Stimulated activated CD8-positive, alpha-beta memory T cell treated with anti-CD3 and anti-CD28 coated beads, Interleukin-15, amount 100 ng/mL, for 24 hours (primary cell): Measurements from ENCODE around the gene EDARADD.

Experiments used
- DNase-seq: peaks from one replicate; pipeline ENCODE4 v3.0.0-alpha.2; 2020; ENCODE audit warnings: low read depth

The EDARADD gene

GRCh38 chr1:236394879-236395229 is 768 bp downstream of the EDARADD start:
- no peak for DNase-seq

- no peak for DNase-seq
Measured at GRCh38 chr1:236395230-236395946, 1.3 kb downstream of the EDARADD start.

GRCh38 chr1:236395947-236396664 is 2.0 kb downstream of the EDARADD start:
- DNase-seq, result no peak

GRCh38 chr1:236396665-236397043 is 2.6 kb downstream of the EDARADD start:
- DNase-seq, result no peak

GRCh38 chr1:236397173-236397759 is 3.2 kb downstream of the EDARADD start:
- DNase-seq, result no peak

- no peak for DNase-seq
Measured at GRCh38 chr1:236398538-236398937, 4.5 kb downstream of the EDARADD start.

- DNase-seq, result no peak
Measured at GRCh38 chr1:236400061-236400603, 6.0 kb downstream of the EDARADD start.

- DNase-seq, result no peak
Measured at GRCh38 chr1:236401698-236402097, 7.6 kb downstream of the EDARADD start.

- DNase-seq, result no peak
Measured at GRCh38 chr1:236403905-236404696, 10.0 kb downstream of the EDARADD start.

GRCh38 chr1:236407059-236407458 is 13.0 kb downstream of the EDARADD start:
- DNase-seq, result no peak

GRCh38 chr1:236413688-236414087 is 19.6 kb downstream of the EDARADD start:
- no peak for DNase-seq

GRCh38 chr1:236416165-236416564 is 22.1 kb downstream of the EDARADD start:
- no peak for DNase-seq

- DNase-seq, result no peak
Measured at GRCh38 chr1:236417336-236417735, 23.2 kb downstream of the EDARADD start.

GRCh38 chr1:236419502-236419901 is 25.4 kb downstream of the EDARADD start:
- DNase-seq, result no peak

GRCh38 chr1:236421022-236421421 is 26.9 kb downstream of the EDARADD start:
- DNase-seq, result no peak

- no peak for DNase-seq
Measured at GRCh38 chr1:236421850-236422516, 27.9 kb downstream of the EDARADD start.

- DNase-seq, result no peak
Measured at GRCh38 chr1:236422517-236422876, 28.4 kb downstream of the EDARADD start.

- DNase-seq, result no peak
Measured at GRCh38 chr1:236425031-236425663, 31.1 kb downstream of the EDARADD start.

- DNase-seq, result no peak
Measured at GRCh38 chr1:236426215-236426614, 32.1 kb downstream of the EDARADD start.

- no peak for DNase-seq
Measured at GRCh38 chr1:236429715-236430274, 35.7 kb downstream of the EDARADD start.

GRCh38 chr1:236433819-236434315 is 39.8 kb downstream of the EDARADD start:
- DNase-seq, result no peak
